Ascending aorta (tissue), 2 donors: ENCODE data around the gene TRIM47. TPM values are rescaled to one million over a fixed set of nuclear protein-coding genes. Genes with fewer than 3 reads are reported as not detected.

Source experiments
- DNase-seq, 2 donors: peaks; one replicate each; pipeline ENCODE4 v3.0.0-alpha.2; 2019; ENCODE audit warnings: low spot score in 2 of 2
- H3K27ac ChIP-seq, 2 donors: fragments of 200-600 bp; sonication (generic); one replicate each; pipeline ENCODE4 v1.5.1; 2016 to 2017; ENCODE audit warnings: mild to moderate bottlenecking in 1 of 2
- H3K27me3 ChIP-seq: fragments of 200-600 bp; sonication (generic); one replicate; pipeline ENCODE4 v1.5.1; 2017
- H3K36me3 ChIP-seq, 2 donors: fragments of 200-600 bp; sonication (generic); one replicate each; pipeline ENCODE4 v1.5.1; 2016
- H3K4me1 ChIP-seq, 2 donors: fragments of 200-600 bp; sonication (generic); one replicate each; pipeline ENCODE4 v1.5.1; 2016 to 2017; ENCODE audit warnings: mild to moderate bottlenecking in 1 of 2
- H3K4me3 ChIP-seq, 2 donors: fragments of 200-600 bp; sonication (generic); one replicate each; pipeline ENCODE4 v1.5.1; 2016 to 2017; ENCODE audit warnings: mild to moderate bottlenecking in 1 of 2
- H3K9me3 ChIP-seq, 2 donors: fragments of 200-600 bp; sonication (generic); one replicate each; pipeline ENCODE4 v1.5.1; 2016
- CTCF ChIP-seq, 3 experiments: fragments of 200-600 bp in 2 of 3; fragments of 450-650 bp in 1 of 3; sonication (generic) in 2 of 3; IDR thresholded peaks; one replicate each; pipeline ENCODE4 v1.5.1; 2016 to 2019; ENCODE audit warnings: antibody characterized with exemption in 3 of 3, mild to moderate bottlenecking in 1 of 3, moderate library complexity in 1 of 3
- intact Hi-C: fragments of 100-400 bp; cut with DNase I; formaldehyde crosslinking; loops from one replicate; pipeline ENCODE4 v1.15.1; 2023
- total RNA-seq: library from RNA; depleted of rRNA; stranded (reverse); fragments of >200 nt; gene quantifications from one replicate; pipeline ENCODE4 v1.1.0, GENCODE V29; 2016

TRIM47 gene
- total RNA-seq, 1 donor from 2014 or later: 132 TPM

GRCh38 chr17:75845058-75845711 lies 33.2 kb downstream of the TRIM47 start:
- peak overlapping the region in 1 of 2 donors; percentile 43 for H3K4me3 ChIP-seq
- peak overlapping the region; percentile 93 to 94 for H3K27ac ChIP-seq
- H3K4me1 ChIP-seq: peaks cover 9 to 24% of the 10 kb centered on the region in 2 donors
- no peaks in the 10 kb centered on the region for H3K27me3 ChIP-seq
- H3K36me3 ChIP-seq: peaks cover 43 to 56% of the 10 kb centered on the region in 2 donors
- H3K9me3 ChIP-seq: no peaks in the 10 kb centered on the region
- peak; percentile 91 to 97 (median 93) for TF ChIP-seq CTCF (IDR thresholded peaks at IDR 0.05)
- DNase-seq: peak; percentile 82 to 94
- intact Hi-C loops: loop anchor here (1.0 kb wide), 1 partner anchor 51 kb away; the partner anchor contains the start of gene TRIM65

GRCh38 chr17:75844530-75845057 lies 33.8 kb downstream of the TRIM47 start:
- DNase-seq: no peak

GRCh38 chr17:75843577-75844529 lies 34.5 kb downstream of the TRIM47 start, which contains the start of gene UNC13D:
UNC13D (minus strand) TSS chr17:75844404; CDS start chr17:75844337, 67 bp downstream.
- no peak for TF ChIP-seq CTCF (IDR thresholded peaks at IDR 0.05)
- H3K27me3 ChIP-seq: no peaks in the 10 kb centered on the region
- no peaks in the 10 kb centered on the region for H3K9me3 ChIP-seq
- H3K4me1 ChIP-seq: peaks cover 9 to 18% of the 10 kb centered on the region in 2 donors
- H3K27ac ChIP-seq: peak within 1 kb of the TSS; percentile 93 to 94
- intact Hi-C loops: no loop called here
- H3K4me3 ChIP-seq: peak within 1 kb of the TSS in 1 of 2 donors; percentile 43
- H3K36me3 ChIP-seq: peaks cover 30 to 54% of the 10 kb centered on the region in 2 donors
- DNase-seq: peak in 1 of 2 donors; percentile 65

More at GRCh38 chr17:75844530-75845057, 33.8 kb downstream of the TRIM47 start:
- H3K36me3 ChIP-seq: peaks cover 37 to 54% of the 10 kb centered on the region in 2 donors
- peak overlapping the region; percentile 93 to 94 for H3K27ac ChIP-seq
- intact Hi-C loops: loop anchor here (1.0 kb wide), 1 partner anchor 52 kb away; the partner anchor contains the start of gene TRIM65
- H3K27me3 ChIP-seq: no peaks in the 10 kb centered on the region
- H3K4me1 ChIP-seq: peaks cover 9 to 24% of the 10 kb centered on the region in 2 donors
- TF ChIP-seq CTCF (IDR thresholded peaks at IDR 0.05): no peak
- H3K4me3 ChIP-seq: peak overlapping the region in 1 of 2 donors; percentile 43
- no peaks in the 10 kb centered on the region for H3K9me3 ChIP-seq

GRCh38 chr17:75842963-75843576 lies 35.3 kb downstream of the TRIM47 start:
- intact Hi-C loops: no loop called here

More at GRCh38 chr17:75842963-75843576, 35.3 kb downstream of the TRIM47 start:
- Histone ChIP-seq H3K4me1 (peaks cover 9 to 18% of the 10 kb centered on the region in 2 donors), H3K36me3 (peaks cover 22 to 50% of the 10 kb centered on the region in 2 donors), H3K27ac (peak overlapping the region; percentile 93 to 94), H3K27me3 (no peaks in the 10 kb centered on the region), H3K4me3 (peak overlapping the region in 1 of 2 donors; percentile 43), H3K9me3 (no peaks in the 10 kb centered on the region)
- no peak for DNase-seq
- TF ChIP-seq CTCF (IDR thresholded peaks at IDR 0.05): no peak
